Tongue (tissue), 2 donors: ENCODE measurements around the gene SMARCD3. TPM values are rescaled to one million over a fixed set of nuclear protein-coding genes. Genes with fewer than 3 reads are reported as not detected.
A peak's percentile ranks its signal among the peaks of the same experiment; 100 is the strongest.

Source experiments
- DNase-seq: peaks from one replicate; pipeline ENCODE4 v3.0.0-alpha.2; 2015
- total RNA-seq: library from RNA; depleted of rRNA; stranded (reverse); fragments of >200 nt; gene quantifications from one replicate; pipeline ENCODE4 v1.2.3, GENCODE V29; 2014

Gene SMARCD3
- total RNA-seq, 1 donor from 2014 or later = 72.5 TPM

GRCh38 chr7:151208253-151208862 lies 40.1 kb downstream of the SMARCD3 start:
- DNase-seq = no peak

- peak; percentile 9 for DNase-seq
Observed at GRCh38 chr7:151207804-151208203, 40.7 kb downstream of the SMARCD3 start.

GRCh38 chr7:151207315-151207714 lies 41.2 kb downstream of the SMARCD3 start:
- DNase-seq = no peak

GRCh38 chr7:151206914-151207313 lies 41.6 kb downstream of the SMARCD3 start:
- no peak for DNase-seq

GRCh38 chr7:151205730-151206129 lies 42.8 kb downstream of the SMARCD3 start:
- no peak for DNase-seq

GRCh38 chr7:151204383-151205032 lies 44.0 kb downstream of the SMARCD3 start:
- DNase-seq = no peak

GRCh38 chr7:151202836-151203235 lies 45.7 kb downstream of the SMARCD3 start:
- DNase-seq = no peak

- DNase-seq = no peak
Observed at GRCh38 chr7:151201751-151202150, 46.7 kb downstream of the SMARCD3 start.

- DNase-seq = no peak
Observed at GRCh38 chr7:151201344-151201743, 47.1 kb downstream of the SMARCD3 start.

- DNase-seq = peak; percentile 30
Observed at GRCh38 chr7:151198945-151199848, 49.3 kb downstream of the SMARCD3 start.

- no peak for DNase-seq
Observed at GRCh38 chr7:151197932-151198331, 50.6 kb downstream of the SMARCD3 start.

- no peak for DNase-seq
Observed at GRCh38 chr7:151195616-151196450, 52.7 kb downstream of the SMARCD3 start.

- DNase-seq = no peak
Observed at GRCh38 chr7:151194188-151194587, 54.3 kb downstream of the SMARCD3 start.

GRCh38 chr7:151193203-151193978 lies 55.1 kb downstream of the SMARCD3 start:
- DNase-seq = no peak

- DNase-seq = no peak
Observed at GRCh38 chr7:151192002-151192539, 56.4 kb downstream of the SMARCD3 start.

GRCh38 chr7:151191544-151191943 lies 57.0 kb downstream of the SMARCD3 start:
- no peak for DNase-seq

- no peak for DNase-seq
Observed at GRCh38 chr7:151189038-151189437, 59.5 kb downstream of the SMARCD3 start.
